HEK293T (cell line): ENCODE data around the gene SPATA4.
"Not testable (repeated sequence)": the region's sequence is repeated elsewhere in the genome, so short reads cannot be mapped to it uniquely, and the experiment has no call there.

ENCODE experiments used
- CTCF ChIA-PET: fragments of 350-600 bp; formaldehyde crosslinking; extraction: SDS; loops from one replicate; lab custom pipeline; 2021; ENCODE audit warnings: antibody characterized with exemption, inconsistent platforms; lab: Yijun Ruan, JAX
- POLR2A ChIA-PET: fragments of 350-600 bp; formaldehyde crosslinking; extraction: SDS; loops from one replicate; lab custom pipeline; 2020; ENCODE audit warnings: antibody characterized with exemption, inconsistent platforms; lab: Yijun Ruan, JAX
- DNase-seq: peaks from one replicate; pipeline ENCODE4 v3.0.0; 2012; ENCODE audit warnings: mixed read lengths; ENCODE audit errors: extremely low spot score
- ARNT ChIP-seq: fragments of 450-650 bp; IDR thresholded peaks from 2 replicates; pipeline ENCODE4 v1.6.1; 2017; ENCODE audit warnings: mild to moderate bottlenecking
- BHLHE40 ChIP-seq: fragments of 450-650 bp; IDR thresholded peaks from 2 replicates; pipeline ENCODE4 v1.6.1; 2016; ENCODE audit warnings: mild to moderate bottlenecking, moderate library complexity, borderline replicate concordance
- CTBP1 ChIP-seq: fragments of 450-650 bp; IDR thresholded peaks from 2 replicates; pipeline ENCODE4 v1.6.1; 2016; ENCODE audit warnings: borderline replicate concordance
- ELF4 ChIP-seq: fragments of 450-650 bp; IDR thresholded peaks from 2 replicates; pipeline ENCODE4 v1.6.1; 2017; ENCODE audit warnings: antibody characterized with exemption
- FOXA1 ChIP-seq: fragments of 450-650 bp; IDR thresholded peaks from 2 replicates; pipeline ENCODE4 v1.6.1; 2016; ENCODE audit warnings: mild to moderate bottlenecking
- FOXK2 ChIP-seq: fragments of 450-650 bp; IDR thresholded peaks from 2 replicates; pipeline ENCODE4 v1.6.1; 2016; ENCODE audit warnings: mild to moderate bottlenecking
- FOXM1 ChIP-seq: fragments of 450-650 bp; IDR thresholded peaks from 2 replicates; pipeline ENCODE4 v1.6.1; 2017; ENCODE audit warnings: mild to moderate bottlenecking, borderline replicate concordance
- HDGF ChIP-seq: fragments of 450-650 bp; IDR thresholded peaks from 2 replicates; pipeline ENCODE4 v1.6.1; 2017; ENCODE audit warnings: antibody characterized with exemption, borderline replicate concordance
- L3MBTL2 ChIP-seq: fragments of 450-650 bp; conservative IDR thresholded peaks from 2 replicates; pipeline ENCODE4 v1.6.1; 2016; ENCODE audit warnings: mild to moderate bottlenecking
- LEF1 ChIP-seq: fragments of 450-650 bp; IDR thresholded peaks from 2 replicates; pipeline ENCODE4 v1.6.1; 2017; ENCODE audit warnings: mild to moderate bottlenecking, borderline replicate concordance
- NFRKB ChIP-seq: fragments of 450-650 bp; IDR thresholded peaks from 2 replicates; pipeline ENCODE4 v1.6.1; 2016; ENCODE audit warnings: mild to moderate bottlenecking, moderate library complexity
- SP1 ChIP-seq: fragments of 450-650 bp; IDR thresholded peaks from 2 replicates; pipeline ENCODE4 v1.6.1; 2017
- SUZ12 ChIP-seq: fragments of 450-650 bp; IDR thresholded peaks from 2 replicates; pipeline ENCODE4 v1.6.1; 2016; ENCODE audit warnings: mild to moderate bottlenecking
- TARDBP ChIP-seq: fragments of 450-650 bp; IDR thresholded peaks from 2 replicates; pipeline ENCODE4 v1.6.1; 2016
- ZNF384 ChIP-seq: fragments of 450-650 bp; IDR thresholded peaks from 2 replicates; pipeline ENCODE4 v1.6.1; 2016
- TF ChIP-seq, protein P1 (sequence below): fragments of 450-650 bp; IDR thresholded peaks from 2 replicates; pipeline ENCODE4 v1.6.1; 2016

Gene SPATA4

DNA sequence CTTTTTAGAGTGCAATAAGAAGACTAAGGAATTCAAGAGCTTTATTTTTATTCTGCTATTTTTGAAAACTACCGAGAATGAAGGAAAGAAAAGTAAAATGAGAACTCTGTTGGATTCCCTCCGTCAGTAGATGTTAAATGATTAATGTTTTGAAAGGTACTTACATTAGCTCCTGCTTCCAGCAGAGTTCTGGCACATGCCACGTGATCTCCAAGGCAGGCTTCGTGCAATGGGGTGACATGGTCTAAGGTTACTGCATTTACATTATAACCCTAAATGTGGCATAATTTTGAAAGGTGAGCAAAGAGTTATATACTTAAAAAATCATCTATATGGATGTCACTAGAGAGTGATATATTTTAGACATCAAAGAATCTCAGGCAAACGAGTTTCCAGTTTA lies 26.8 kb upstream of the SPATA4 start:
- ChIA-PET CTCF (no interaction called here), POLR2A (no interaction called here)
- TF ChIP-seq FOXM1 = no peak
- no peak for TF ChIP-seq L3MBTL2
- TF ChIP-seq ZNF384 = no peak
- TF ChIP-seq BHLHE40 = no peak
- TF ChIP-seq, protein P1, sequence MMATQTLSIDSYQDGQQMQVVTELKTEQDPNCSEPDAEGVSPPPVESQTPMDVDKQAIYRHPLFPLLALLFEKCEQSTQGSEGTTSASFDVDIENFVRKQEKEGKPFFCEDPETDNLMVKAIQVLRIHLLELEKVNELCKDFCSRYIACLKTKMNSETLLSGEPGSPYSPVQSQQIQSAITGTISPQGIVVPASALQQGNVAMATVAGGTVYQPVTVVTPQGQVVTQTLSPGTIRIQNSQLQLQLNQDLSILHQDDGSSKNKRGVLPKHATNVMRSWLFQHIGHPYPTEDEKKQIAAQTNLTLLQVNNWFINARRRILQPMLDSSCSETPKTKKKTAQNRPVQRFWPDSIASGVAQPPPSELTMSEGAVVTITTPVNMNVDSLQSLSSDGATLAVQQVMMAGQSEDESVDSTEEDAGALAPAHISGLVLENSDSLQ = no peak
- TF ChIP-seq CTBP1 = no peak
- TF ChIP-seq SUZ12 = no peak
- TF ChIP-seq FOXK2 = no peak
- no peak for TF ChIP-seq LEF1
- TF ChIP-seq ELF4 = no peak
- no peak for TF ChIP-seq FOXA1
- TF ChIP-seq ARNT = no peak
- TF ChIP-seq HDGF = no peak
- no peak for TF ChIP-seq TARDBP
- TF ChIP-seq NFRKB = no peak
- TF ChIP-seq SP1 = no peak
- no peak for DNase-seq

DNA sequence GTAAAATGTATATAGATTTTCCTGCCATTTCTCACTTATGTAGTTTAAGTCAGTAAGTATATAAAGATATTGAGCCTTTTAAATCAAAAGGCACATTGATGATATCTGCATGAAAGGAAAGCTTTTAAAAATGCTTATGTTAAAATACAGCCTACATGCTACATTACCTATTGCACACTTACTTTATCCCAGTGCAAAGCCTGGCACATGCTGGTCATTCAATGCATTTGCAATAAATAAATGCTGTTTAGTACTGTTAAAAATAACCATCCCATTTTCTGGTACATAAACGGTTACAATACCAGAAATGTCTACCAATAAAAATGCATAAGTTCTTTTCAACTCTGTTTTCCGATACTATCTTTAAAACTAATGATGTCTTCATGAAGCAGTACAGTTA lies 22.1 kb upstream of the SPATA4 start:
- TF ChIP-seq ARNT (no peak), TARDBP (no peak), SP1 (no peak), HDGF (no peak), L3MBTL2 (no peak), FOXM1 (no peak), FOXA1 (no peak), LEF1 (no peak), ZNF384 (no peak), CTBP1 (no peak)
- TF ChIP-seq, protein P1 = no peak
- DNase-seq = no peak
- ChIA-PET POLR2A (no interaction called here), CTCF (interaction anchor here (0.8 to 1.0 kb wide), 3 partner anchors 9 to 182 kb away, joined by 3 read pairs; no protein-coding TSS in a partner anchor)

DNA sequence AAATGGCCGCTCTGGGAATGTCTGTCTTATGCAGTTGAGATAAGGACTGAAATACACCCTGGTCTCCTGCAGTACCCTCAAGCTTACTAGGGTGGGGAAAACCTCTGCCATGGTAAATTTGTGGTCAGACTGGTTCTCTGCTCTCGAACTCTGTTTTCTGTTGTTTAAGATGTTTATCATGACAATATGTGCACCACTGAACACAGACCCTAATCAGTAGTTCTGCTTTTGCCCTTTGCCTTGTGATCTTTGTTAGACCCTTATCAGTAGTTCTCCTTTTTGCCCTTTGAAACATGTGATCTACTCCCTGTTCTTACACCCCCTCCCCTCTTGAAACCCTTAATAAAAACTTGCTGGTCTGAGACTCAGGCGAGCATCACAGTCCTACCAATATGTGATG lies 17.0 kb upstream of the SPATA4 start:
- DNase-seq, POLR2A ChIA-PET, CTCF ChIA-PET: not testable (repeated sequence)

DNA sequence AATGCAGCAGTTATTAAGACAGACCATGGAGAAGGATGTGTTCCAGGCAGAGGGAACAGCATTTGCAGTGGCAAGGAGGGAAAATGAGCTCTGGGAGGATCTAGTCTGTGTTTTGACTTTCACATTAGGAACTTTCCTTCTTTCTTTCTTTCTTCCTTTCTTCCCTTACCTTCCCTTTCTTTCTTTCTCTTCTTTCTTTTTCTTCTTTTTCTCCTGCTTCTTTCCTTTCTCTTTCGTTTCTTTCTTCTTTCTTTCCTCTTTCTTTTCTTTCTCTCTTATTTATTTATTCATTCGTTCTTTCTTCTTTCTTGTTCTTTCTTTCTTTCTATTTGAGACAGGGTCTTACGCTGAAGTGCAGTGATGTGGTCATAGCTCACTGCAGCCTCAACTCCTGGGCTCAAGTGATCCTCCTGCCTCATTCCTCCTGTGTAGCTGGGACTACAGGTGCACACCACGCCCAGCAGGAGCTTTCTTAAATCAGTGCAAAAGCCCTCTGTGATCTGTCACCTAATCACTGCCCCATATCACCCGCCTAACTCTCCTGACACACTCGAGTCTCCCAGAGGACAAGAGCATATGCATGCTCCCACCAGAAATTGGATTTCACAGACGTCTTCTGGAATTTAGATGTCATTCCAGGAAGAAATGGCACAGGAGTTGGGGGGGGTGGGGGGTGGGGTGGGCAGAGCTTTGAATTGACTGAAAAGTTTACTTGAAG lies 15.4 kb upstream of the SPATA4 start:
- ChIA-PET CTCF (interaction anchor here (0.5 to 0.9 kb wide), 2 partner anchors 67 to 1354 kb away, joined by 3 read pairs; no protein-coding TSS in a partner anchor), POLR2A (interaction anchor here (1.2 kb wide), 1 partner anchor 14 kb away, joined by 4 read pairs; no protein-coding TSS in a partner anchor)
- TF ChIP-seq BHLHE40 = no peak
- DNase-seq = no peak

DNA sequence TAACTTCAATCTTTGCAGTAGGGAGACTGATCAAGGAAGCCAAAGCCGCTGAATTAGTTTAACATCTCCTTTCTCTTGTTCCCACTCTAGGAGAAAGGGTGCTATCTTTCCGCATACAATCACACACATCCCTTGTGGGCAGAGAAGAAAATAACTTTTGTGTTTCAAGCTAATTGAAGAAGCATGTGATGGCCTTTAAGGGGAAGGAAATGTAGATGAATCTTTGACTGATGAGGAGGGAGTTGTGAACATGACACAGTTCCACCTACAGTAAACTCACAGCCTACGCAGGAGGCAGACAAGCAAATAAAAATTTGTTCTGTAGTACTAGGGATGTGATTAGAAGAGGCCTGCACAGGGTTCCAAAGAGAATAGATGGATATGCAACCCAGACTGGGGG lies 14.7 kb upstream of the SPATA4 start:
- TF ChIP-seq ARNT = no peak
- TF ChIP-seq SP1 = no peak
- no peak for TF ChIP-seq ZNF384
- TF ChIP-seq L3MBTL2 = no peak
- DNase-seq = no peak
- CTCF ChIA-PET = interaction anchor here (0.9 kb wide), 1 partner anchor 67 kb away, joined by 3 read pairs; no protein-coding TSS in a partner anchor
- POLR2A ChIA-PET = interaction anchor here (1.2 kb wide), 1 partner anchor 13 kb away, joined by 4 read pairs; no protein-coding TSS in a partner anchor

DNA sequence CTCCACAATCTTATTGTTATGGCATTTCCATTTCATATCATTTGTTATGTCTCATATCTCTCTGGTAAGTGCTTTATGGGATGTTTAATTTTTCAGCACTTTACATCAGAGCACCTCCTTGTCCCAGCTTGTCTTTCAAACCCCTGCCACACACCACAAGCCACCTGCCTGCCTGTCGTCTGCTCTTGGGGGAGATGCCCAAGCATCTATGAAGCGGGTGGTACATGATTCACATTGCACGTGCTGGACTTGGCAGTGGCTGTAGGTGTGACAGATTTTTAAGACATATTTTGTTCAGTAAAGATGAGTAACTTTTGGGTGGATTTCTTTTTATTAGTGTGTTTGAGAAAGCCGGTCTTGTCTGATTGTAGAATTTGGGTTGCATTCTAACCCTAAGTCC lies 14.2 kb upstream of the SPATA4 start:
- DNase-seq = no peak
- CTCF ChIA-PET = no interaction called here
- POLR2A ChIA-PET = no interaction called here
- no peak for TF ChIP-seq NFRKB

DNA sequence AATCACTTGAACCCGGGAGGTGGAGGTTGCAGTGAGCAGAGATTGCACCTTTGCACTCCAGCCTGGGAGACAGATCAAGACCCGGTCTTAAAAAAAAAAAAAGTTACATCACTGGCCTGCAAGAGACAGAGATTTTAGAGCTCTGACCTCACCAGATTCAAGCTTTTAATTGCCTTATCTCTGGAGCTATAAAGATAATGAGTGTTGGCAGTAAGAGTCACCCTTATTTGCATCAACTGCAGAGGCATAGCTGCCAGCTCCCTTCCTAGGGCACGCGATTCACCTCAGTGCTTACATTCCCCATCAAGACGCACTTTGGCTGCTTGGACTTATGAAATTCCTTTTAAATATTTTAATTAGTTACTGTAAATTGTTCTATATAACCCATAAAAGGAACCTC lies 12.5 kb upstream of the SPATA4 start:
- DNase-seq = no peak

DNA sequence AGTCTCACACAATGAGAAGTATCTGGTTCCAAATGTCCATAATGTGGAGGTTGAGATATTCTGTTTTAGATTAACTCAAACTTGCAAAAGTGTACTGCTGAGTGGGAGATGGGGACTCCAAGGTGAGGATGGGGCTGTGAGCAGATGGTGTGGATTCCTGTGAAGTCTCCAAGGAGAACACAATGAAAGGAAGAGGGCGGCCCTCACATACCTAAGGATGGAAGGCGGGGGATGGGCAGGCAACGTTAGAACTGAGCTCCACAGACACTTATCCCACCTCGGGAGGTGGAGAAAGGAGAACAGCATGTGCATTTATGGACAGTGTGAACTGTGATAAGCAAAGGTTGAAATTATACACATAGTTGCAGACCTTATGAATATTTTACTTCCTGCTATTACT lies 9.9 kb upstream of the SPATA4 start:
- TF ChIP-seq ELF4 (no peak), BHLHE40 (no peak), FOXK2 (no peak), CTBP1 (no peak), LEF1 (no peak), ARNT (no peak), NFRKB (no peak)
- TF ChIP-seq, protein P1 = no peak
- POLR2A ChIA-PET = no interaction called here
- DNase-seq = no peak
- CTCF ChIA-PET = no interaction called here

More for the DNA sequence above, 12.5 kb upstream of the SPATA4 start:
- TF ChIP-seq L3MBTL2 (no peak), LEF1 (no peak), FOXA1 (no peak), SP1 (no peak)
- CTCF ChIA-PET = interaction anchor here (0.6 kb wide), 3 partner anchors 19 to 83 kb away, joined by 3 to 4 read pairs (median 3); no protein-coding TSS in a partner anchor
- POLR2A ChIA-PET = interaction anchor here (0.7 to 2.2 kb wide), 2 partner anchors 12 to 1233 kb away, joined by 3 to 13 read pairs; partner anchors contain the start of gene SPATA4
